Measurements from ENCODE around the gene FAM83G.
"Not testable (repeated sequence)": the region's sequence is repeated elsewhere in the genome, so short reads cannot be mapped to it uniquely, and the experiment has no call there.

Gene FAM83G

DNA sequence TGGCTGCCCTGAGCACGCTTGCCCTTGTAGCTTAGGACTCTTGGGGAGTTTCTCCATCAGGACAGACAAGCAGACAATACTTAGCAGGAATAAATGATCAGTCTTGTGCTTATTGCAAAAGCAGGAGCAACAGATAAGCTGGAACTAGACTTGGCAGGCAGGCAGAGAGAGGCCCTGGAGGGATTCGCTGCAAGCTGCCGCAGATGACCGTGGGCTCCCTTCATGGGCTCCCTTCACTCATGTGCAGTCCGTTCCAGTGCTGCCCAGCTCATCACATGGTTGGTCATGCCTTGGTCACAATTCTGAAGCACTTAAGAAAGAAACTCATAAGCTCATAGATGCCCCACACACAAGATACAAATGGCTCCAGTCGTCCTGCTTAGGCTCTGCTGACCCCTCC, 55.0 kb downstream of the FAM83G start:
- no peak for DNase-seq

- no peak for DNase-seq
These were observed 56.0 kb downstream of the FAM83G start for GRCh38 chr17:18948476-18949006.

DNA sequence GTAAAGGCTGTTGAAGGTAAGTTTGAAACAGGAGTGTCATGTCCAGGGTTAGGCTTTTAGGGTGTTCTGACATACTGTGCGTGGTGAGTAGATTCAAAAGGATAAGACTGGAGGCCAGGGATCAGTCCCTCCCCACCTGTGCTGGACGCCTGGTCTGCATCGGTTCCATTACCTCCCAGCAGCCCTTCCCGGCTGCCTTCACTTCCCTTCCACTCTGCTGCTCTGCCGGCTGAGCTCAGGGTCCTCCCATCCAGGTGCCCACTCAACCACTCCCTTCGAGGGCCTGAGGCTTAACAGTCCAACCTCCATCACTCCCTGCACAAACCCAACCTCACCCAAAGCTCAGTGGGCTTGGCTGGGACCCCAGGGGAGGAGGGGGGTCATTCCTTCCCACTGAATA, 56.7 kb downstream of the FAM83G start:
- no peak for DNase-seq

DNA sequence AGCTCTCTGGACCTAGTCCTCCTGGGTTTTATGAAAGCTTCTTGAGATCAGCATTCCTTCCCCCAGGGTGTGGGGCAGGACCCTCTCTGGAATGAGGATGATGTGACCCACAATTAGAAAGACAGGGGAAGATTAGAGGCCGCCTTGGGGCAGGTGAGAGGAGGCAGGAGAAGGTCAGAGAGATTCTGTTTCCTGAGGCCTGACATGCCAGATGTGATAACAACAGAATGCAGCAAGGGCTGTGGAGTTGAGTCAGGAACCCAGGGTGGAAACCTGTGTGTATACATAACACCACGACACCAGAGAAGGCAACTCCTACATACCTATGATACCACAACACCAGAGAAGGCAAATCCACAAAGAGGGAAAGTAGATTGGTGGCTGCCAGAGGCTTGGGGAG, 58.0 kb downstream of the FAM83G start:
- no peak for DNase-seq

DNA sequence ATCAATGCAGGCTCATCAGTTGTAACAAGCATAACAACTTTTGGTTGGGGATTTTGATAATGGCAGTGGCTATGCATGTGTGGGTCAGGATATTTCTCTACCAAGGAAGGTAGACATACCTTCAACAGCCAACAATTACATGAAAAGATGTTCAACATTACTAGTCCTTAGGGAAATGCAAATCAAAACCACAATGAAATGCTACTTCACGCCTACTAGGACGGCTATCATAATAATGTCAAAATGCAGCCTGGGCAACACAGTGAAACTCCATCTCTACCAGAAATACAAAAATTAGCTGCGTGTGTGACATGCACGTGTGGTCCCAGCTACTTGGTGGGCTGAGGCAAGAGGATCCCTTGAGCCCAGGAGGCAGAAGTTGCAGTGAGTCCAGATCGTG, 59.9 kb downstream of the FAM83G start:
- no peak for DNase-seq

DNA sequence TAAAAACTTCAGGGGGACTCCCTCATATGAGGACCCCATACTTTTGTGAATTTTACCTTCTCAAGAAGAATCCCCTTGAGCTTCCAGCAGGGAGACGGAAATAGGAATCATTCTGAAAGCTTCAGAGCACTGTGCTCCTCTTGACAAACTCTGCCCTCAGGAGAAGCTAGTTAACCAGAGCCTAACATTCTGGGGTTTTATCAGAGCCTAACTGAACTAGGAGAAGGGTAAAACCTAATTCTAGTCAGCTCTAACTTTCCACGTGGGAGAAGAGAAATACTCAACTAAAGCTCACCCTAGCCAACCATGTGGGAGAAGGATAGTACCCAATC, 65.9 kb downstream of the FAM83G start:
- no peak for DNase-seq

DNA sequence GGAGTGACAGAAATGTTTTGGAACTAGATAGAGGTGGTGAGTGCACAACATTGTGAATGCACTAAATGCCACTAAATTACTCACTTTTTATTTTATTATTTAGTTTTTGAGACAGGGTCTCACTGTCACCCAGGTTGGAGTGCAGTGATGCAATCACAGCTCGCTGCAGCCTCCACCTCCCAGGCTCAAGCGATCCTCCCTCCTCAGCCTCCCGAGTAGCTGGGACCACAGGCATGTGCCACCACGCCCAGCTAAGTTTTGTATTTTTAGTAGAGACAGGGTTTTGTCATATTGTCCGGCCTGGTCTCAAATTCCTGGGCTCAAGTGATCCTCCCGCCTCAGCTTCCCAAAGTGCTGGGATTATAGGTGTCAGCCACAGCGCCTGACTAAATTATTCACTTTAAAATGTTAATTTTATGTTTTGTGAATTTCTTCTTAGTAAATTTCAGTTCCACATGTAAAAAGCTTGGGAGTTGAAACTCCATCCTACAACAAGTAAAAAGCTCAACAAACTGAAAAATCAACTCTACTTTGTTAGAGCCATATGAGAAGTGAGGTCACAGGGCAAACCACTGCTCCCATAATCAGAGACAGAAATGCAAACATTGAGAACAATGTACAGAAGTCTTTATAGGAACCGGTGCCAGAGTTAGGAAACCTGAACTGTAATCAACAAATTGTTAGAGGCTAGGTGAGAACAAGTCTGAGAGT, 66.4 kb downstream of the FAM83G start:
- DNase-seq, result no peak

DNA sequence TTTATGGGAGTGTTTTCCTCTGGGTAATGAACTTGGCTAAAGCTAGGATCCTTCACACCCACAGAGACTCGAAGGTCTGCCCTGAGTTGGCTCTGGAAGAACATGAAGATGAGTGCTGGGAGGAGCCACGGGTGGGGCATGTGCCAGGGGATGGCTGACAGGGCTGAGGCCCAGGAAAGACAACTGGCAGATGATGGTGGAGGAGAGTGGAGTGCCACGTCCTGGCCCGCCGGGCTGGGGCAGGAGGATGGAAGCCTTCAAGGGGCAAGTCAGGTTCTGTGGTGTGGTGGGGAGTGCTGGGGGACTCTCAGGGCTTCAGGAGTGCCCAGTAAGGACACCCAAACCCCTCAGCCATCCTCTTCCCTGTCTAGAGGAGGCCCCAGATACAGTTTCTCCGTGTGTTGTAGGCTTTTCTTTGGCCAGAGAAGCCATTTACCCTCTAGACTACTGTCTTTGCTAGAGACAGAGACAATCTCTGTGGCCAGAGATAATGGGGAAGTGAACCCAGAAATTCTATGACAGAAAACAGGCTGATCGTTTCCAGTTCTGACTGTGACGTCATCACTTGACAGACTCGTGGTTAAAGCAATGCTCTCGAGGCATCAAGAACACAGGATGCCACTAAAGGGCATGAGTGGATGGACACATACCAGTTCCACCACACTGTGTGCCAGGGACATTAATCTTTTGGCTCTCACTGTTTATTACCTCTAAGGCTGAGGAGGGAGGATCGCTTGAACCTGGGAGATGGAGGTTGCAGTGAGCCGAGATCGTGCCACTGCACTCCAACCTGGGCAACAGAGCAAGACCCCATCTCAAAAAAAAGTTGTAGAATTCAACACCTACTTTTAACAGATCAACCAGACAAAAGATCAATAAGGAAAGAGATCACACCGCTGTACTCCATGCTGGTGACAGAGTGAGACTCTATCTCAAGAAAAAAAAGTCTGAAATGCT, 71.2 kb downstream of the FAM83G start:
- no peak for DNase-seq

GRCh38 chr17:18932360-18933055, 72.1 kb downstream of the FAM83G start:
- DNase-seq, result no peak

DNA sequence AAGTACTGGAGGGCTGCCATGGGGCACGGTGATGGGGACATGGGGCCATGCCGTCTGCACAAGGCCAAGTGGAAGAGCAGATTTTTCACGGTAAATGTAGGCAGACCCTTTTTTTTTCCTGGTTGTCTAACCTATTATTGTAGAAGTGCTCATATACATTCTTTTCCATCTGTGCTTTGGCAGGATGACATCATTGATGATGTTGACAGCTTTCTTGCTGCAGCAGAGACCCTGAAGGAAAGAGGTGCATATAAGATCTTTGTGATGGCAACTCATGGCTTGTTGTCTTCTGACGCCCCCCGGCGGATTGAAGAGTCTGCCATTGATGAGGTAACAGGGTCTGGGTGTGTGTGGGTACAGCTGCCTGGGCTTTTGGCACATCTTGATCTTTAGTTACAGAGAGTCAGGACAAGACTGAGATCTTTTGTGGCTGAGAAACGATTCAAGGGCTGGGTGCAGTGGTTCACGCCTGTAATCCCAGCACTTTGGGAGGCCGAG, 75.9 kb downstream of the FAM83G start:
- DNase-seq, result no peak

- no peak for DNase-seq
These were observed 79.4 kb downstream of the FAM83G start for GRCh38 chr17:18925187-18925586.

- not testable (repeated sequence) for DNase-seq
These were observed 82.0 kb downstream of the FAM83G start for GRCh38 chr17:18922596-18922995.

GRCh38 chr17:18921912-18922451, 82.6 kb downstream of the FAM83G start:
- DNase-seq, result no peak

DNA sequence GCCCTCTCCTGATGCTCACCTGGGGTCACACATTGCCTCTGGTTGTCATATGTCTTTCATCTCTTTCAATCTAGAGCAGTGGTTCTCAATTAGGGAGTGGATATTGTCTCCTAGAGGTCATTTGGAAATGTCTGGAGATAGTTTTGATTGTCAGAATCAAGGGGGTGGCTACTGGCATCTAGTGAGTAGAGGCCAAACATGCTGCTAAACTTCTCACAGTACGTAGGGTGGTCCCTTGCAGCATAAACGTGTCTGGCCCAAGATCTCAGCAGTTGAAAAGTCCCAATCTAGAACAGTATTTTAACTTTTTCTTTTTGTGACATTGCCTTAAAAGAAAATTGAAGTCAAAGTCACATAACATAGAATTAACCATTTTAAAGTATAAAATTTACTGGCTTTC, 83.1 kb downstream of the FAM83G start:
- DNase-seq, result no peak

GRCh38 chr17:18920911-18921441, 83.6 kb downstream of the FAM83G start:
- no peak for DNase-seq

GRCh38 chr17:18919963-18920362, 84.6 kb downstream of the FAM83G start:
- no peak for DNase-seq
